GM12878 (cell line): ENCODE results near the gene STAMBPL1. TPM values are rescaled to one million over a fixed set of nuclear protein-coding genes. Genes with fewer than 3 reads are reported as not detected.
A peak's percentile ranks its signal among the peaks of the same experiment; 100 is the strongest.

Experiments used
- ATAC-seq: fragments of 200-7000 bp; cut with Tn5 transposase; 3 replicates; pipeline ENCODE4 v1.9.1; 2020; ENCODE audit warnings: mild to moderate bottlenecking, moderate library complexity
- BruUV-seq: library from RNA; stranded (reverse); fragments of 400-500 nt; replicated peaks from 2 replicates; lab custom pipeline; 2021; lab: Mats Ljungman, UMichigan
- CTCF ChIA-PET: fragments of 300-600 bp; sonication (Branson Sonifier 250); formaldehyde crosslinking; extraction: SDS; loops from one replicate; lab custom pipeline; 2021; ENCODE audit warnings: inconsistent platforms; lab: Yijun Ruan, JAX
- POLR2A ChIA-PET: fragments of 350-600 bp; formaldehyde crosslinking; extraction: SDS; loops from one replicate; lab custom pipeline; 2021; ENCODE audit warnings: inconsistent platforms; lab: Charles Lee
- RAD21 ChIA-PET: fragments of 300-600 bp; sonication (Branson Sonifier 250); formaldehyde crosslinking; loops from one replicate; lab custom pipeline; 2023; ENCODE audit warnings: antibody characterized with exemption; ENCODE audit not compliant: unreplicated experiment; lab: Charles Lee
- SMC1A ChIA-PET: fragments of 300-600 bp; sonication (Branson Sonifier 250); formaldehyde crosslinking; loops from one replicate; lab custom pipeline; 2023; ENCODE audit not compliant: unreplicated experiment, uncharacterized antibody; lab: Charles Lee
- DNase-seq: peaks from one replicate; pipeline ENCODE4 v3.0.0-alpha.2; 2011; ENCODE audit warnings: low read depth, low spot score
- FAIRE-seq: peaks from 3 replicates; lab custom pipeline; 2011; peaks lifted over from hg19 to GRCh38; lab: Jason Lieb, UNC
- H2AFZ ChIP-seq: 2 replicates; pipeline ENCODE4 v1.6.0; 2011; ENCODE audit warnings: low read depth, low read length, control low read depth; ENCODE audit not compliant: control insufficient read depth
- H3K27ac ChIP-seq: 2 replicates; pipeline ENCODE4 v1.5.1; 2011; ENCODE audit warnings: control low read depth; ENCODE audit not compliant: control insufficient read depth, insufficient read depth
- H3K27me3 ChIP-seq, 2 experiments: replicated peaks in 1 of 2; 2 replicates each; pipeline versions ENCODE4 v1.6.0 to v1.6.1; 2011; ENCODE audit warnings: low read length in 1 of 2; ENCODE audit not compliant: control insufficient read depth in 2 of 2, insufficient read depth in 2 of 2
- H3K36me3 ChIP-seq, 2 experiments: 2 replicates each; pipeline ENCODE4 v1.5.1; 2011; ENCODE audit warnings: low read length in 1 of 2; ENCODE audit not compliant: control insufficient read depth in 2 of 2, insufficient read depth in 2 of 2
- H3K4me1 ChIP-seq: 2 replicates; pipeline ENCODE4 v1.6.1; 2011; ENCODE audit warnings: mild to moderate bottlenecking, low read length, moderate library complexity, mixed read lengths; ENCODE audit not compliant: control insufficient read depth, insufficient read depth
- H3K4me2 ChIP-seq: 2 replicates; pipeline ENCODE4 v1.6.0; 2011; ENCODE audit warnings: control low read depth; ENCODE audit not compliant: control insufficient read depth, insufficient read depth
- H3K4me3 ChIP-seq: fragments of 200-600 bp; sonication (generic); 2 replicates; pipeline ENCODE4 v1.5.1; 2016
- H3K79me2 ChIP-seq: 2 replicates; pipeline ENCODE4 v1.6.0; 2011; ENCODE audit warnings: low read length; ENCODE audit not compliant: control insufficient read depth, insufficient read depth
- H3K9ac ChIP-seq: 2 replicates; pipeline ENCODE4 v1.8.0; 2011; ENCODE audit warnings: low read length, control low read depth, mixed read lengths; ENCODE audit not compliant: control insufficient read depth, insufficient read depth
- H3K9me3 ChIP-seq: replicated peaks from 3 replicates; pipeline ENCODE4 v1.5.1; 2011; ENCODE audit warnings: mild to moderate bottlenecking, low read length; ENCODE audit not compliant: control insufficient read depth, insufficient read depth
- H4K20me1 ChIP-seq: 2 replicates; pipeline ENCODE4 v1.6.0; 2011; ENCODE audit not compliant: control insufficient read depth, insufficient read depth
- WGBS: methylation state at CpG from one replicate; pipeline ENCODE4 v1.1.6; 2016; ENCODE audit warnings: low lambda C conversion rate; ENCODE audit not compliant: insufficient replicate concordance, insufficient coverage; ENCODE audit errors: missing lambda C conversion rate; 5-methylcytosine and 5-hydroxymethylcytosine counted together
- in situ Hi-C: fragments of 300-500 bp; cut with MboI; formaldehyde crosslinking; loops from 9 replicates; pipeline ENCODE4 v1.14.3; 2018; ENCODE audit warnings: mixed read lengths
- intact Hi-C: fragments of 100-400 bp; cut with micrococcal nuclease; formaldehyde crosslinking; loops from one replicate; pipeline ENCODE4 v1.14.2; 2022; ENCODE audit not compliant: unreplicated experiment
- polyA plus RNA-seq, 11 experiments: library from polyadenylated mRNA; depleted of rRNA in 4 of 11; unstranded in 6 of 11; stranded (reverse) in 5 of 11; fragments of >200 nt; fragmentation: Nextera tagmentation in 4 of 11; fragmentation: Illumina TruSeq in 1 of 11; extraction: Ambion mirVana in 4 of 11; extraction: Trizol in 1 of 11; gene quantifications; 1 replicate in 1 of 11; 2 replicates in 10 of 11; pipeline versions ENCODE4 v1.2.1 to v1.2.3, GENCODE V29; 2011 to 2016; ENCODE audit warnings: inconsistent platforms in 2 of 11, missing spikeins in 2 of 11, low read depth in 1 of 11
- total RNA-seq, 4 experiments: library from RNA; depleted of rRNA in 3 of 4; stranded (reverse); fragments of >200 nt in 3 of 4; fragmentation: Illumina TruSeq in 1 of 4; extraction: Trizol in 1 of 4; gene quantifications; 2 replicates each; pipeline versions ENCODE4 v1.2.1 to v1.2.3, GENCODE V29; 2013 to 2021
- TF ChIP-seq, protein P1 (sequence below): fragments of 450-650 bp; conservative IDR thresholded peaks from 2 replicates; pipeline ENCODE4 v1.6.1; 2017; ENCODE audit warnings: mild to moderate bottlenecking, moderate library complexity
- TF ChIP-seq, protein P2 (sequence below): fragments of 450-650 bp; IDR thresholded peaks from 2 replicates; pipeline ENCODE4 v1.6.1; 2016; ENCODE audit warnings: mild to moderate bottlenecking

STAMBPL1 gene
- total and polyA plus RNA-seq, 10 of the 15 experiments (the other 5 are each of a cell fraction or from before 2014, with no cell fraction given): 7.5 to 44.1 (median 25.4) TPM

DNA sequence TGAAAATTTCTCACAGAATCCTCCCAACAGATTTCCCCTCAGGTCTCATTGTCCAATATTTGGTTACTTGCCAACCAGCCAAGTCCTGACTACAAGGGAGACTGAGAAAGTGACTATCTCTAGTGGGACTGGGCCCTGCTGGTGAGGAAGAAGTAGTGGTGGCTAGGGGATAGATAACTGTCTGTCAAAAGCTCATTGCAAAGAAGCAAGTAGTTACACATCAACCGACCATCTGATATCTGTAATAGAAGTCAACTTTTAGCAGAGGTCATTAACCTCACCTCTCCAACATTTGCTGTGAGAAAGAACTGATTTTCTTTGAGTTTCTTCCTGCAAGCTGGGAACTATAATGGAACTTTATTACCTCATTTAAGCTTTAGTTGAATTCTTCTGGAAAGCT is 15.2 kb downstream of the STAMBPL1 start:
- TF ChIP-seq, protein P1, sequence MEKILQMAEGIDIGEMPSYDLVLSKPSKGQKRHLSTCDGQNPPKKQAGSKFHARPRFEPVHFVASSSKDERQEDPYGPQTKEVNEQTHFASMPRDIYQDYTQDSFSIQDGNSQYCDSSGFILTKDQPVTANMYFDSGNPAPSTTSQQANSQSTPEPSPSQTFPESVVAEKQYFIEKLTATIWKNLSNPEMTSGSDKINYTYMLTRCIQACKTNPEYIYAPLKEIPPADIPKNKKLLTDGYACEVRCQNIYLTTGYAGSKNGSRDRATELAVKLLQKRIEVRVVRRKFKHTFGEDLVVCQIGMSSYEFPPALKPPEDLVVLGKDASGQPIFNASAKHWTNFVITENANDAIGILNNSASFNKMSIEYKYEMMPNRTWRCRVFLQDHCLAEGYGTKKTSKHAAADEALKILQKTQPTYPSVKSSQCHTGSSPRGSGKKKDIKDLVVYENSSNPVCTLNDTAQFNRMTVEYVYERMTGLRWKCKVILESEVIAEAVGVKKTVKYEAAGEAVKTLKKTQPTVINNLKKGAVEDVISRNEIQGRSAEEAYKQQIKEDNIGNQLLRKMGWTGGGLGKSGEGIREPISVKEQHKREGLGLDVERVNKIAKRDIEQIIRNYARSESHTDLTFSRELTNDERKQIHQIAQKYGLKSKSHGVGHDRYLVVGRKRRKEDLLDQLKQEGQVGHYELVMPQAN: no peak
- TF ChIP-seq, protein P2, sequence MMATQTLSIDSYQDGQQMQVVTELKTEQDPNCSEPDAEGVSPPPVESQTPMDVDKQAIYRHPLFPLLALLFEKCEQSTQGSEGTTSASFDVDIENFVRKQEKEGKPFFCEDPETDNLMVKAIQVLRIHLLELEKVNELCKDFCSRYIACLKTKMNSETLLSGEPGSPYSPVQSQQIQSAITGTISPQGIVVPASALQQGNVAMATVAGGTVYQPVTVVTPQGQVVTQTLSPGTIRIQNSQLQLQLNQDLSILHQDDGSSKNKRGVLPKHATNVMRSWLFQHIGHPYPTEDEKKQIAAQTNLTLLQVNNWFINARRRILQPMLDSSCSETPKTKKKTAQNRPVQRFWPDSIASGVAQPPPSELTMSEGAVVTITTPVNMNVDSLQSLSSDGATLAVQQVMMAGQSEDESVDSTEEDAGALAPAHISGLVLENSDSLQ: peak; percentile 48; the same call in 1 of the 2 replicates
- RAD21 ChIA-PET: interaction anchor here (0.8 to 1.3 kb wide), 4 partner anchors 10 to 59 kb away, joined by 3 to 6 read pairs (median 4); no protein-coding TSS in a partner anchor
- no peak for FAIRE-seq
- in situ Hi-C loops (no loop called here), intact Hi-C loops (no loop called here)
- no peaks in the 10 kb centered on the region for H3K27me3 ChIP-seq
- H3K4me3 ChIP-seq: no peak overlapping the region
- CTCF ChIA-PET: interaction anchor here (1.1 to 2.2 kb wide), 6 partner anchors 10 to 92 kb away, joined by 3 to 8 read pairs (median 4); no protein-coding TSS in a partner anchor
- POLR2A ChIA-PET: interaction anchor here (1.1 to 2.2 kb wide), 4 partner anchors 8 to 16 kb away, joined by 4 to 14 read pairs (median 6); no protein-coding TSS in a partner anchor
- DNase-seq: no peak
- ATAC-seq: peak; percentile 36; the same call in 2 of the 3 replicates
- whole genome bisulfite sequencing: 37% methylated on average over 1 of the region's 1 CpG
- no peaks in the 10 kb centered on the region for H3K9me3 ChIP-seq
- no peaks in the 10 kb centered on the region for H4K20me1 ChIP-seq
- H3K27ac ChIP-seq: no peak overlapping the region
- no peaks in the 10 kb centered on the region for H3K36me3 ChIP-seq
- H2AFZ ChIP-seq: no peak overlapping the region; the same call in 1 of the 2 replicates
- peaks cover 43% of the 10 kb centered on the region for H3K4me1 ChIP-seq
- SMC1A ChIA-PET: interaction anchor here (0.9 to 5.2 kb wide), 6 partner anchors 12 to 59 kb away, joined by 4 to 50 read pairs (median 6); partner anchors contain the start of gene STAMBPL1
- peaks cover 88% of the 10 kb centered on the region for H3K79me2 ChIP-seq
- no TSS peak for BruUV-seq
- no peak overlapping the region for H3K4me2 ChIP-seq
- no peak overlapping the region for H3K9ac ChIP-seq
